ENCODE data around the gene CNTN6.

DNA sequence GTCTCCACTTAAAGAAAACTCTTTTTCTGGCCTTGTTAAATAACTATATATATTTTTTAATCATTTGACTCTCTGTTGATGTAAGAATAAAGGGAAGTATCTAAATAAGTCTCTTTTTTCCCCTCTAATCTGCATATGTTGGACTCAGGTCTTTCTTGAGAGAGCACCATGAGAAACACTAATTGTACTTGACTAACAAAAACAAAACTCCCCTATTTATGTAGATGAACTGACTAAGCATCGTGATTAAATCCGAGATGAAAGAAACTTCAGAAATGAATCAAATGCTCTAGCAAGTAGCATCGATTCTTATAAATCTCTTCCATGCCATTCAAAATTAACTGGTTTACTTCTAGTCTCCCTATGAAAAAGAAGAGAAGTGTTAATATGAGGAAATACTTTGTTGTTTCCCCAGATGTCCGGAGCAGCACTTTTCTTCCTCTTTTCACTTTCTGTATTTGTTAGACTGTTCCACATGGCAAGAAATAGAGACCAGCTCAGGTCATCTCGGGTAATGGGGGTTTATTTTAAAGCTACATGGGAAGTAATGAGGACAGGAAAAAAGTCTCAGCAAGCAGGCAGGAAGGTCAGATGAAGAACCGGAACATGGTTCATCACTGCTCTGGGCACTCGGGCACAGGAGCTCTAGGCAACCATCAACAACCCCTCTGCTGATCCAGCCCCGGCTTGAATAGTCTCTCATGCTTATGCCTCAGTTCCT, 288.3 kb downstream of the CNTN6 start:
- TF ChIP-seq, protein P1, sequence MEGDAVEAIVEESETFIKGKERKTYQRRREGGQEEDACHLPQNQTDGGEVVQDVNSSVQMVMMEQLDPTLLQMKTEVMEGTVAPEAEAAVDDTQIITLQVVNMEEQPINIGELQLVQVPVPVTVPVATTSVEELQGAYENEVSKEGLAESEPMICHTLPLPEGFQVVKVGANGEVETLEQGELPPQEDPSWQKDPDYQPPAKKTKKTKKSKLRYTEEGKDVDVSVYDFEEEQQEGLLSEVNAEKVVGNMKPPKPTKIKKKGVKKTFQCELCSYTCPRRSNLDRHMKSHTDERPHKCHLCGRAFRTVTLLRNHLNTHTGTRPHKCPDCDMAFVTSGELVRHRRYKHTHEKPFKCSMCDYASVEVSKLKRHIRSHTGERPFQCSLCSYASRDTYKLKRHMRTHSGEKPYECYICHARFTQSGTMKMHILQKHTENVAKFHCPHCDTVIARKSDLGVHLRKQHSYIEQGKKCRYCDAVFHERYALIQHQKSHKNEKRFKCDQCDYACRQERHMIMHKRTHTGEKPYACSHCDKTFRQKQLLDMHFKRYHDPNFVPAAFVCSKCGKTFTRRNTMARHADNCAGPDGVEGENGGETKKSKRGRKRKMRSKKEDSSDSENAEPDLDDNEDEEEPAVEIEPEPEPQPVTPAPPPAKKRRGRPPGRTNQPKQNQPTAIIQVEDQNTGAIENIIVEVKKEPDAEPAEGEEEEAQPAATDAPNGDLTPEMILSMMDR (conservative IDR thresholded peaks at IDR 0.05; ENCODE audit: low read depth, low read length): no peak
- TF ChIP-seq NFE2L2 (IDR thresholded peaks at IDR 0.05; ENCODE audit: low read depth, low read length) (no peak), POLR2A (IDR thresholded peaks at IDR 0.05; ENCODE audit: low read depth, low read length) (no peak), CEBPB (IDR thresholded peaks at IDR 0.05; ENCODE audit: low read depth, low read length) (no peak), RFX5 (IDR thresholded peaks at IDR 0.05; ENCODE audit: low read depth, low read length) (no peak), MAFK (IDR thresholded peaks at IDR 0.05; ENCODE audit: low read depth, low read length) (no peak)
